Measurements from ENCODE around the gene CA14.

DNA sequence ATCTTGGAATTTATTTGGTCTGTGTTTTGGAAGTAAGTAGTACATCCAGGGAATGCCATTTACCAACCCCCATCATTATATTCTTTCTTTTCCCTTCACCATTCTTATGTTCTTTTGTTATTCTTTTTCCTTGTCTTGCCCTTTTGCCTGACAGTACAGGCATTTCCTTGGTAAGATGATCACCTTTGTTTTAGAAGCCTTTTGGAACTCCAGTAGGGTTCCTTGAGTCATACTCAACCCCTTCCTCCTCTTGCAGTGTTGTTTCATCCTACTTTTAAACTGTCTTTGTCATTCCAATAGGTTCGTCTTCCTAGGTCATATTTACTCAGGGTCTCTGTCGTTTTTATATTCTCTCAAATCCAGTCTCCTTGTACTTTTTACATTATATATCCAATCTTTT is 45.3 kb downstream of the CA14 start:
- TF ChIP-seq CTCF (IDR thresholded peaks at IDR 0.05) (no peak), POLR2AphosphoS5 (IDR thresholded peaks at IDR 0.05; ENCODE audit: low read depth, low read length) (no peak)
- TF ChIP-seq, protein P1, sequence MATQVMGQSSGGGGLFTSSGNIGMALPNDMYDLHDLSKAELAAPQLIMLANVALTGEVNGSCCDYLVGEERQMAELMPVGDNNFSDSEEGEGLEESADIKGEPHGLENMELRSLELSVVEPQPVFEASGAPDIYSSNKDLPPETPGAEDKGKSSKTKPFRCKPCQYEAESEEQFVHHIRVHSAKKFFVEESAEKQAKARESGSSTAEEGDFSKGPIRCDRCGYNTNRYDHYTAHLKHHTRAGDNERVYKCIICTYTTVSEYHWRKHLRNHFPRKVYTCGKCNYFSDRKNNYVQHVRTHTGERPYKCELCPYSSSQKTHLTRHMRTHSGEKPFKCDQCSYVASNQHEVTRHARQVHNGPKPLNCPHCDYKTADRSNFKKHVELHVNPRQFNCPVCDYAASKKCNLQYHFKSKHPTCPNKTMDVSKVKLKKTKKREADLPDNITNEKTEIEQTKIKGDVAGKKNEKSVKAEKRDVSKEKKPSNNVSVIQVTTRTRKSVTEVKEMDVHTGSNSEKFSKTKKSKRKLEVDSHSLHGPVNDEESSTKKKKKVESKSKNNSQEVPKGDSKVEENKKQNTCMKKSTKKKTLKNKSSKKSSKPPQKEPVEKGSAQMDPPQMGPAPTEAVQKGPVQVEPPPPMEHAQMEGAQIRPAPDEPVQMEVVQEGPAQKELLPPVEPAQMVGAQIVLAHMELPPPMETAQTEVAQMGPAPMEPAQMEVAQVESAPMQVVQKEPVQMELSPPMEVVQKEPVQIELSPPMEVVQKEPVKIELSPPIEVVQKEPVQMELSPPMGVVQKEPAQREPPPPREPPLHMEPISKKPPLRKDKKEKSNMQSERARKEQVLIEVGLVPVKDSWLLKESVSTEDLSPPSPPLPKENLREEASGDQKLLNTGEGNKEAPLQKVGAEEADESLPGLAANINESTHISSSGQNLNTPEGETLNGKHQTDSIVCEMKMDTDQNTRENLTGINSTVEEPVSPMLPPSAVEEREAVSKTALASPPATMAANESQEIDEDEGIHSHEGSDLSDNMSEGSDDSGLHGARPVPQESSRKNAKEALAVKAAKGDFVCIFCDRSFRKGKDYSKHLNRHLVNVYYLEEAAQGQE (IDR thresholded peaks at IDR 0.05; ENCODE audit: insufficient read depth in 1 of 2, low read depth in 2 of 2, low read length in 1 of 2): no peak

All from Panc1 (cell line).